ENCODE measurements around the gene EDIL3. TPM values are rescaled to one million over a fixed set of nuclear protein-coding genes. Genes with fewer than 3 reads are reported as not detected.
A peak's percentile ranks its signal among the peaks of the same experiment; 100 is the strongest.

Gene EDIL3
- total and polyA plus RNA-seq, 4 donors, result 8.3 to 66.0 (median 11.0) TPM

GRCh38 chr5:84290673-84291072 lies 94.0 kb downstream of the EDIL3 start:
- Histone ChIP-seq H3K36me3 (ENCODE audit: control insufficient read depth in 4 of 4, insufficient read depth in 4 of 4, low read length in 4 of 4) (no peaks in the 10 kb centered on the region), H3K9me3 (ENCODE audit: control insufficient read depth in 4 of 4, insufficient read depth in 3 of 4, low read length in 3 of 4) (no peaks in the 10 kb centered on the region), H3K27ac (ENCODE audit: low read depth in 1 of 2, low read length in 1 of 2) (no peak overlapping the region), H3K27me3 (ENCODE audit: control insufficient read depth in 3 of 3, insufficient read depth in 3 of 3, low read length in 2 of 3) (no peaks in the 10 kb centered on the region), H3K4me1 (ENCODE audit: control insufficient read depth in 5 of 5, insufficient read depth in 5 of 5, low read length in 5 of 5) (peaks cover 0 to 5% (median 0%) of the 10 kb centered on the region in 5 donors), H3K4me3 (no peak overlapping the region), H3K9ac (ENCODE audit: insufficient read depth in 1 of 2, low read length in 2 of 2) (no peak overlapping the region)
- DNase-seq (no peak), ATAC-seq (ENCODE audit: insufficient read depth, low FRiP score) (no peak)
- TF ChIP-seq CTCF (IDR thresholded peaks at IDR 0.05; ENCODE audit: control extremely low read depth, extremely low read depth), result no peak
- 60 to 87% methylated on average over 2 of the region's 2 CpGs for WGBS, 2 donors

GRCh38 chr5:84290161-84290560 lies 94.5 kb downstream of the EDIL3 start:
- 54 to 69% methylated on average over 4 of the region's 4 CpGs for WGBS, 2 donors
- Histone ChIP-seq H3K27me3 (ENCODE audit: control insufficient read depth in 3 of 3, insufficient read depth in 3 of 3, low read length in 2 of 3) (no peaks in the 10 kb centered on the region), H3K36me3 (ENCODE audit: control insufficient read depth in 4 of 4, insufficient read depth in 4 of 4, low read length in 4 of 4) (no peaks in the 10 kb centered on the region), H3K4me1 (ENCODE audit: control insufficient read depth in 5 of 5, insufficient read depth in 5 of 5, low read length in 5 of 5) (peaks cover 0 to 5% (median 0%) of the 10 kb centered on the region in 5 donors), H3K4me3 (no peak overlapping the region), H3K9ac (ENCODE audit: insufficient read depth in 1 of 2, low read length in 2 of 2) (no peak overlapping the region), H3K27ac (ENCODE audit: low read depth in 1 of 2, low read length in 1 of 2) (no peak overlapping the region), H3K9me3 (ENCODE audit: control insufficient read depth in 4 of 4, insufficient read depth in 3 of 4, low read length in 3 of 4) (no peaks in the 10 kb centered on the region)
- TF ChIP-seq CTCF (IDR thresholded peaks at IDR 0.05; ENCODE audit: control extremely low read depth, extremely low read depth), result no peak
- DNase-seq (peak in 1 of 3 donors; percentile 12), ATAC-seq (ENCODE audit: insufficient read depth, low FRiP score) (peak; percentile 17)

GRCh38 chr5:84287951-84288350 lies 96.7 kb downstream of the EDIL3 start:
- DNase-seq, result no peak
- WGBS, 2 donors, result 42 to 59% methylated on average over 4 of the region's 4 CpGs

More at GRCh38 chr5:84287951-84288350, 96.7 kb downstream of the EDIL3 start:
- H3K9me3 ChIP-seq (ENCODE audit: control insufficient read depth in 4 of 4, insufficient read depth in 3 of 4, low read length in 3 of 4), result no peaks in the 10 kb centered on the region
- H3K36me3 ChIP-seq (ENCODE audit: control insufficient read depth in 4 of 4, insufficient read depth in 4 of 4, low read length in 4 of 4), result no peaks in the 10 kb centered on the region
- no peak overlapping the region for H3K9ac ChIP-seq (ENCODE audit: insufficient read depth in 1 of 2, low read length in 2 of 2)
- ATAC-seq (ENCODE audit: insufficient read depth, low FRiP score), result no peak
- H3K4me3 ChIP-seq, result no peak overlapping the region
- peaks cover 0 to 5% (median 0%) of the 10 kb centered on the region in 5 donors for H3K4me1 ChIP-seq (ENCODE audit: control insufficient read depth in 5 of 5, insufficient read depth in 5 of 5, low read length in 5 of 5)
- H3K27ac ChIP-seq (ENCODE audit: low read depth in 1 of 2, low read length in 1 of 2), result no peak overlapping the region
- no peak for TF ChIP-seq CTCF (IDR thresholded peaks at IDR 0.05; ENCODE audit: control extremely low read depth, extremely low read depth)
- no peaks in the 10 kb centered on the region for H3K27me3 ChIP-seq (ENCODE audit: control insufficient read depth in 3 of 3, insufficient read depth in 3 of 3, low read length in 2 of 3)

Measured in lung (tissue), 12 donors.